ENCODE results near the gene TPRN. TPM values are rescaled to one million over a fixed set of nuclear protein-coding genes. Genes with fewer than 3 reads are reported as not detected.
A peak's percentile ranks its signal among the peaks of the same experiment; 100 is the strongest.

TPRN gene
- total RNA-seq, 6 experiments from 2014 or later: 9.9 to 18.1 (median 13.3) TPM

- no peaks in the 10 kb centered on the region for H3K9me3 Mint-ChIP-seq
- no peak for DNase-seq
- TF ChIP-seq CTCF (IDR thresholded peaks at IDR 0.05): no peak
- H3K27ac Mint-ChIP-seq: no peak overlapping the region
- peaks cover 11% of the 10 kb centered on the region for H3K4me1 Mint-ChIP-seq (ENCODE audit: low read depth)
- peaks cover 4% of the 10 kb centered on the region; the same call in 1 of the 2 replicates for H3K27me3 Mint-ChIP-seq (ENCODE audit: insufficient read depth)
- peaks cover 4% of the 10 kb centered on the region; the same call in 1 of the 2 replicates for H3K36me3 Mint-ChIP-seq (ENCODE audit: low read depth)
- no peak overlapping the region for H3K4me3 Mint-ChIP-seq
Measured at GRCh38 chr9:137179761-137180160, 20.8 kb downstream of the TPRN start.

- Mint-ChIP-seq H3K36me3 (ENCODE audit: low read depth) (peaks cover 4% of the 10 kb centered on the region; the same call in 1 of the 2 replicates), H3K4me3 (no peak overlapping the region), H3K4me1 (ENCODE audit: low read depth) (peaks cover 11% of the 10 kb centered on the region), H3K9me3 (no peaks in the 10 kb centered on the region), H3K27me3 (ENCODE audit: insufficient read depth) (peaks cover 3% of the 10 kb centered on the region; the same call in 1 of the 2 replicates), H3K27ac (no peak overlapping the region)
- TF ChIP-seq CTCF (IDR thresholded peaks at IDR 0.05): no peak
- no peak for DNase-seq
Measured at GRCh38 chr9:137178939-137179630, 21.5 kb downstream of the TPRN start.

- no peak for DNase-seq
- peaks cover 4% of the 10 kb centered on the region; the same call in 1 of the 2 replicates for H3K36me3 Mint-ChIP-seq (ENCODE audit: low read depth)
- H3K27ac Mint-ChIP-seq: no peak overlapping the region
- H3K4me1 Mint-ChIP-seq (ENCODE audit: low read depth): peaks cover 11% of the 10 kb centered on the region
- peaks cover 5% of the 10 kb centered on the region; the same call in 1 of the 2 replicates for H3K27me3 Mint-ChIP-seq (ENCODE audit: insufficient read depth)
- H3K9me3 Mint-ChIP-seq: no peaks in the 10 kb centered on the region
- H3K4me3 Mint-ChIP-seq: no peak overlapping the region
- no peak for TF ChIP-seq CTCF (IDR thresholded peaks at IDR 0.05)
Measured at GRCh38 chr9:137178201-137178938, 22.2 kb downstream of the TPRN start.

- Mint-ChIP-seq H3K4me3 (no peak overlapping the region; the same call in 1 of the 2 replicates), H3K9me3 (no peaks in the 10 kb centered on the region), H3K27me3 (ENCODE audit: insufficient read depth) (peaks cover 2% of the 10 kb centered on the region; the same call in 1 of the 2 replicates), H3K36me3 (ENCODE audit: low read depth) (no peaks in the 10 kb centered on the region), H3K27ac (no peak overlapping the region), H3K4me1 (ENCODE audit: low read depth) (peaks cover 11% of the 10 kb centered on the region)
- TF ChIP-seq CTCF (IDR thresholded peaks at IDR 0.05): peak; percentile 58
- DNase-seq: no peak
Measured at GRCh38 chr9:137176302-137177182, 24.0 kb downstream of the TPRN start.

GRCh38 chr9:137175345-137175961 is 25.1 kb downstream of the TPRN start:
- Mint-ChIP-seq H3K4me3 (no peak overlapping the region), H3K27ac (no peak overlapping the region), H3K27me3 (ENCODE audit: insufficient read depth) (peaks cover 2% of the 10 kb centered on the region; the same call in 1 of the 2 replicates), H3K9me3 (no peaks in the 10 kb centered on the region), H3K36me3 (ENCODE audit: low read depth) (no peaks in the 10 kb centered on the region), H3K4me1 (ENCODE audit: low read depth) (peaks cover 11% of the 10 kb centered on the region)
- DNase-seq: no peak
- TF ChIP-seq CTCF (IDR thresholded peaks at IDR 0.05): peak; percentile 53; the same call in 1 of the 2 replicates

Measured in HFFc6 (cell line).